Heart right ventricle (tissue), 16 donors: ENCODE results near the gene CUEDC1. TPM values are rescaled to one million over a fixed set of nuclear protein-coding genes. Genes with fewer than 3 reads are reported as not detected.

Experiments used
- ATAC-seq, 8 donors: fragments of 200-7000 bp; cut with Tn5 transposase; one replicate each; pipeline ENCODE4 v1.9.1; 2020; ENCODE audit warnings: mild to moderate bottlenecking in 8 of 8, moderate library complexity in 8 of 8, moderate number of reproducible peaks in 1 of 8
- DNase-seq, 2 donors: peaks; one replicate each; pipeline ENCODE4 v3.0.0-alpha.2; 2020
- H3K27ac ChIP-seq, 10 donors: fragments of 200-600 bp; sonication (generic) in 2 of 10; one replicate each; pipeline versions ENCODE4 v1.5.0 to v1.8.0; 2020 to 2022; ENCODE audit warnings: mild to moderate bottlenecking in 3 of 10
- H3K27me3 ChIP-seq, 7 donors: fragments of 200-600 bp; one replicate each; pipeline ENCODE4 v1.8.0; 2021 to 2022; ENCODE audit warnings: mild to moderate bottlenecking in 2 of 7
- H3K36me3 ChIP-seq, 9 donors: fragments of 200-600 bp; sonication (generic) in 1 of 9; one replicate each; pipeline versions ENCODE4 v1.5.0 to v1.8.0; 2020 to 2022; ENCODE audit warnings: mild to moderate bottlenecking in 2 of 9
- H3K4me1 ChIP-seq, 9 donors: fragments of 200-600 bp; sonication (generic) in 1 of 9; one replicate each; pipeline versions ENCODE4 v1.5.0 to v1.8.0; 2020 to 2022; ENCODE audit warnings: mild to moderate bottlenecking in 4 of 9
- H3K4me3 ChIP-seq, 10 donors: fragments of 200-600 bp; sonication (generic) in 2 of 10; one replicate each; pipeline versions ENCODE4 v1.5.0 to v1.8.0; 2020 to 2022; ENCODE audit warnings: mild to moderate bottlenecking in 7 of 10, moderate library complexity in 2 of 10
- H3K9me3 ChIP-seq, 11 donors: fragments of 200-600 bp in 10 of 11; sonication (generic) in 2 of 11; one replicate each; pipeline versions ENCODE4 v1.5.0 to v1.8.0; 2013 to 2022; ENCODE audit warnings: mild to moderate bottlenecking in 2 of 11, control low read depth in 1 of 11, moderate library complexity in 1 of 11
- CTCF ChIP-seq, 9 donors: fragments of 200-600 bp; sonication (generic) in 2 of 9; IDR thresholded peaks; one replicate each; pipeline versions ENCODE4 v1.5.0 to v1.8.0; 2021 to 2022; ENCODE audit warnings: antibody characterized with exemption in 9 of 9, mild to moderate bottlenecking in 5 of 9, moderate library complexity in 1 of 9
- WGBS, 2 donors: extraction: QIAGEN DNeasy Blood & Tissue Kit; methylation state at CpG; one replicate each; pipeline ENCODE4 v1.1.7; 2013; ENCODE audit warnings: inconsistent platforms in 1 of 2; 5-methylcytosine and 5-hydroxymethylcytosine counted together
- intact Hi-C, 10 donors: fragments of 100-400 bp; cut with DNase I; formaldehyde crosslinking; loops; one replicate each; pipeline versions ENCODE4 v1.11.1 to v1.14.2; 2022
- polyA plus RNA-seq, 2 donors: library from polyadenylated mRNA; stranded (reverse); fragments of 200-250 nt; gene quantifications; one replicate each; pipeline ENCODE4 v1.2.3, GENCODE V29; 2013
- total RNA-seq, 10 donors: library from RNA; stranded (reverse); fragmentation: NEBNext Ultra II Directional in 3 of 10; extraction: Animal tissue kit (Norgen Biotek cat#: 25700) in 3 of 10; gene quantifications; one replicate each; pipeline versions ENCODE4 v1.2.1 to v1.2.4, GENCODE V29; 2021 to 2023
- donor health status: Arrhythmogenic right ventricular cardiomyopathy.
- donor health status: ischemic (EF 13 %, LVEDD 7.1; RV severe dilation, severe dysfunction).
- donor health status: healthy with polysubstance abuse.
- donor health status: DM: no; HTN: yes; CAD: no.
- donor health status: DM: no; HTN: no; CAD: no.
- donor health status: ischemic (EF 25% LVEDD 6.9; RV normal size, moderate dysfunction).
- donor health status: ischemic (EF 25% LVEDD 5.7; RV mildly dilated, moderate dysfunction).
- donor health status: healthy.
- donor health status: DM: yes; HTN: yes; CAD: no.
- donor health status: Ischemic cardiomyopathy.
- donor health status: ischemic (EF 35%, LVEDD 5.7; RV mildly dilated, moderate dysfunction).
- donor health status: nonischemic (EF 11% LVEDD 7.7; RV severe dilation, severe dysfunction).
- donor health status: DM: yes; HTN: yes; CAD: no.
- donor health status: PGD.
- donor health status: ischemic (EF 29% LVEDD 5.4; RV normal size, mild dysfunction).
- donor health status: nonischemic (EF 23%, LVEDD 6.1; RV moderate dilation, normal function).

CUEDC1 gene
- total and polyA plus RNA-seq, 12 donors = 26.9 to 65.0 (median 45.4) TPM

GRCh38 chr17:57864273-57864672 is 90.9 kb downstream of the CUEDC1 start:
- Histone ChIP-seq H3K4me1 (peaks cover 30 to 61% (median 47%) of the 10 kb centered on the region in 9 donors), H3K27ac (no peak overlapping the region), H3K36me3 (peaks cover 0 to 57% (median 10%) of the 10 kb centered on the region in 9 donors), H3K27me3 (no peaks in the 10 kb centered on the region), H3K4me3 (no peak overlapping the region), H3K9me3 (no peaks in the 10 kb centered on the region)
- ATAC-seq = no peak
- no peak for TF ChIP-seq CTCF (IDR thresholded peaks at IDR 0.05)
- 90 to 92% methylated on average over 8 of the region's 8 CpGs for WGBS, 2 donors
- intact Hi-C loops = loop anchor here in 2 of 10 donors (10.0 kb wide), 1 partner anchor 221 kb away; the partner anchor contains the start of gene DYNLL2 (in 2 of the 2)
- DNase-seq = no peak

GRCh38 chr17:57862694-57863667 is 92.2 kb downstream of the CUEDC1 start:
- H3K4me1 ChIP-seq = peaks cover 18 to 51% (median 38%) of the 10 kb centered on the region in 9 donors
- H3K36me3 ChIP-seq = peaks cover 0 to 49% (median 6%) of the 10 kb centered on the region in 9 donors
- no peak for DNase-seq
- no peaks in the 10 kb centered on the region for H3K27me3 ChIP-seq
- H3K27ac ChIP-seq = peak overlapping the region in 8 of 10 donors; percentile 75 to 91 (median 84)
- ATAC-seq = no peak
- 71 to 80% methylated on average over 16 of the region's 16 CpGs for WGBS, 2 donors
- peak overlapping the region in 1 of 10 donors; percentile 61 for H3K4me3 ChIP-seq
- no peak for TF ChIP-seq CTCF (IDR thresholded peaks at IDR 0.05)
- intact Hi-C loops = loop anchor here in 2 of 10 donors (10.0 kb wide), 1 partner anchor 222 kb away; the partner anchor contains the start of gene DYNLL2 (in 2 of the 2)
- no peaks in the 10 kb centered on the region for H3K9me3 ChIP-seq

GRCh38 chr17:57861790-57862693 is 93.2 kb downstream of the CUEDC1 start:
- DNase-seq (peak; percentile 59 to 74), ATAC-seq (peak; percentile 75 to 85 (median 77))
- H3K27me3 ChIP-seq = no peaks in the 10 kb centered on the region
- no peaks in the 10 kb centered on the region for H3K9me3 ChIP-seq
- H3K4me3 ChIP-seq = peak overlapping the region; percentile 42 to 69 (median 56)
- H3K27ac ChIP-seq = peak overlapping the region; percentile 58 to 91 (median 84)
- peaks cover 0 to 41% (median 6%) of the 10 kb centered on the region in 9 donors for H3K36me3 ChIP-seq
- intact Hi-C loops = loop anchor here in 2 of 10 donors (10.0 kb wide), 1 partner anchor 223 kb away; the partner anchor contains the start of gene DYNLL2 (in 2 of the 2)
- WGBS, 2 donors = 8 to 9% methylated on average over 58 of the region's 58 CpGs
- TF ChIP-seq CTCF (IDR thresholded peaks at IDR 0.05) = no peak
- H3K4me1 ChIP-seq = peaks cover 16 to 52% (median 34%) of the 10 kb centered on the region in 9 donors
